ENCODE results near the gene EPB41L4A. TPM values are rescaled to one million over a fixed set of nuclear protein-coding genes. Genes with fewer than 3 reads are reported as not detected.

EPB41L4A gene
- total and polyA plus RNA-seq, 9 donors, result 2.7 to 12.3 (median 7.9) TPM

DNA sequence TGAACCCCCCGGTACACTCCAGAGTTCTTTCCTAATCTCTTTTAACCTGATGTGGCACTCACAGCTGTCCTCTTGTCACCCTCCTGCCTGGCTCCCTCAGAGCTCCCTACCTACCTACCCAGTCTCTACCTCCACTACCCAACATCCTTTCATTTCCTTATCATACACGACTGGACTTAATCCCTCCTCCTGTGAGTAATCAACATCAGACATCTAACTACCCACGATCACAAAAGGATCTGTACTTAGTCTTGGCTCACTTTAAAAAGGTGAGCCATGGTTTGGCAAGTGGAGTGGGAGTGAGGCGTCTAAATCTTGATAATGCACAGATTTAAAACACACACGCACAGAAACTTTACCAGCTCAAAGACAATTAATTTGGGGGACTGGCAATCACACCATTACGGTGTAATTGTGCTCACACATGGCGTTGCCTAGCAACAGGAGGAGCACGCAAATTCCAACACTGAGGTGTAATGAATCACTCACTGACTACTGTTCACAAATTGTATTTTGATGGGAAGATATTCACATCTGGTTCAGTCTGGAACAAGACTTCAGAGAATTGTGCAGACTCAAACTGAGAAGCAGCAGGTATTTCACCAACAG lies 235.9 kb downstream of the EPB41L4A start:
- DNase-seq, result no peak
- H3K27ac ChIP-seq, result no peak overlapping the region
- H3K36me3 ChIP-seq, result no peaks in the 10 kb centered on the region
- intact Hi-C loops (cut with DNase I), result no loop called here
- no peaks in the 10 kb centered on the region for H3K9me3 ChIP-seq
- TF ChIP-seq POLR2A (IDR thresholded peaks at IDR 0.05) (no peak), EP300 (IDR thresholded peaks at IDR 0.05) (no peak)
- TF ChIP-seq, protein P1, sequence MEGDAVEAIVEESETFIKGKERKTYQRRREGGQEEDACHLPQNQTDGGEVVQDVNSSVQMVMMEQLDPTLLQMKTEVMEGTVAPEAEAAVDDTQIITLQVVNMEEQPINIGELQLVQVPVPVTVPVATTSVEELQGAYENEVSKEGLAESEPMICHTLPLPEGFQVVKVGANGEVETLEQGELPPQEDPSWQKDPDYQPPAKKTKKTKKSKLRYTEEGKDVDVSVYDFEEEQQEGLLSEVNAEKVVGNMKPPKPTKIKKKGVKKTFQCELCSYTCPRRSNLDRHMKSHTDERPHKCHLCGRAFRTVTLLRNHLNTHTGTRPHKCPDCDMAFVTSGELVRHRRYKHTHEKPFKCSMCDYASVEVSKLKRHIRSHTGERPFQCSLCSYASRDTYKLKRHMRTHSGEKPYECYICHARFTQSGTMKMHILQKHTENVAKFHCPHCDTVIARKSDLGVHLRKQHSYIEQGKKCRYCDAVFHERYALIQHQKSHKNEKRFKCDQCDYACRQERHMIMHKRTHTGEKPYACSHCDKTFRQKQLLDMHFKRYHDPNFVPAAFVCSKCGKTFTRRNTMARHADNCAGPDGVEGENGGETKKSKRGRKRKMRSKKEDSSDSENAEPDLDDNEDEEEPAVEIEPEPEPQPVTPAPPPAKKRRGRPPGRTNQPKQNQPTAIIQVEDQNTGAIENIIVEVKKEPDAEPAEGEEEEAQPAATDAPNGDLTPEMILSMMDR (IDR thresholded peaks at IDR 0.05), result no peak
- H3K27me3 ChIP-seq, result no peaks in the 10 kb centered on the region
- H3K4me1 ChIP-seq (ENCODE audit: insufficient read depth), result no peaks in the 10 kb centered on the region
- 58 to 61% (median 58%) methylated on average over 8 of the region's 8 CpGs for WGBS, 3 donors
- H3K4me3 ChIP-seq, result no peak overlapping the region

DNA sequence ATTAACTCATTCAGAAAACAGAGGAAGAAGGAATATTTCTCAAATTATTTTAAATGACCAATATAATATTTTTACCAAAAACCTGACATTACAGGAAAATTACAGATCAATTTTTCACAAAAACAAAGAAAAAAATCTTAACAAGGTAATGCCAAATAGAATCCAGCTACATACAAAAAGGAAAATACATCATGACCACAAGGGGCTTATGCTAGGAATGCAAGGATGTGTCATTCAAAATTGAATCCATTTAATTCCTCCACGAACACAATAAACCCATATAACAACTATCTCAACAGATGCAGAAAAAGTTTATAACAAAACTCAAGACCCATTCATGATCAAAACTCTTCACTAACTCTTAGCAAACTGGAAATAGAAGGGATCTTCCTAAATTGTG lies 239.8 kb downstream of the EPB41L4A start:
- Histone ChIP-seq H3K27me3 (no peaks in the 10 kb centered on the region), H3K36me3 (no peaks in the 10 kb centered on the region), H3K4me3 (no peak overlapping the region), H3K4me1 (ENCODE audit: insufficient read depth) (no peaks in the 10 kb centered on the region), H3K9me3 (no peaks in the 10 kb centered on the region), H3K27ac (no peak overlapping the region)
- intact Hi-C loops (cut with DNase I), result loop anchor here (10.0 kb wide), 2 partner anchors 236 to 246 kb away; partner anchors contain the start of gene EPB41L4A (in 3 of the 4)
- no peak for DNase-seq
- 79 to 98% (median 83%) methylated on average over 1 of the region's 1 CpG for WGBS, 3 donors
- TF ChIP-seq, protein P1 (IDR thresholded peaks at IDR 0.05), result no peak
- no peak for TF ChIP-seq POLR2A (IDR thresholded peaks at IDR 0.05)
- TF ChIP-seq EP300 (IDR thresholded peaks at IDR 0.05), result no peak

DNA sequence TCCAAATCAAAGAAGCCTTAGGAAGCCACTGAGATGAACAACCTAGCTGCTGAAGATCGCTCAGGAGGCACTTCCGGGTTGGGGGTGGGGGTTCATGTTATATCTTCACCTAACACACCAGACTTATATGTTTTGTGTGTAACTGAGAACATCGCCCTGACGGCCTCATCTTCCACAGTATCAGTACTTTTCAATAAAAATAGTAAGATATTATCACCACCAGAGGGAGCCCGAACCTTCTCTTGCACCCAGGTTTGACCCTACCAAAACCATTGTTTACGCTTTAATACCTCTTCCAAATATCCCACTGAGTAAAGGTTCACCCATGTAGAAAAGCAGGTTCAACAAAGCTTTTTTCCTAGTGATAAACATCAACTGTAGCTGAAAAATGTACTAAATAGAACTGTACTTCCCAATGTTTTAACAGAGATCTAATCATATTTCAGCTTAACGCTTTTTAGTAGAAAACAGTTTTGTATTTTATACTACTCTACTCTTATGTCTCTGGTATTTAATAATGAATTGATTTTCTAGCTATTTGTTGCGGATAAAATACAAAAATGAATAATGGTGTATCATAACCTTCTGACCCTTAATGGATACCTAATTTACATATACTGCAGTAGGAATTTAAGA lies 244.0 kb downstream of the EPB41L4A start:
- intact Hi-C loops (cut with DNase I), result loop anchor here (10.0 kb wide), 2 partner anchors 240 to 250 kb away; partner anchors contain the start of gene EPB41L4A (in 3 of the 4)
- WGBS, 3 donors, result 39 to 54% (median 50%) methylated on average over 8 of the region's 8 CpGs
- Histone ChIP-seq H3K36me3 (no peaks in the 10 kb centered on the region), H3K27me3 (no peaks in the 10 kb centered on the region), H3K27ac (no peak overlapping the region), H3K4me3 (no peak overlapping the region), H3K4me1 (ENCODE audit: insufficient read depth) (no peaks in the 10 kb centered on the region), H3K9me3 (no peaks in the 10 kb centered on the region)
- no peak for DNase-seq
- TF ChIP-seq, protein P1 (IDR thresholded peaks at IDR 0.05), result peak in 2 of 3 donors; percentile 14 to 28
- TF ChIP-seq POLR2A (IDR thresholded peaks at IDR 0.05), result no peak
- no peak for TF ChIP-seq EP300 (IDR thresholded peaks at IDR 0.05)

DNA sequence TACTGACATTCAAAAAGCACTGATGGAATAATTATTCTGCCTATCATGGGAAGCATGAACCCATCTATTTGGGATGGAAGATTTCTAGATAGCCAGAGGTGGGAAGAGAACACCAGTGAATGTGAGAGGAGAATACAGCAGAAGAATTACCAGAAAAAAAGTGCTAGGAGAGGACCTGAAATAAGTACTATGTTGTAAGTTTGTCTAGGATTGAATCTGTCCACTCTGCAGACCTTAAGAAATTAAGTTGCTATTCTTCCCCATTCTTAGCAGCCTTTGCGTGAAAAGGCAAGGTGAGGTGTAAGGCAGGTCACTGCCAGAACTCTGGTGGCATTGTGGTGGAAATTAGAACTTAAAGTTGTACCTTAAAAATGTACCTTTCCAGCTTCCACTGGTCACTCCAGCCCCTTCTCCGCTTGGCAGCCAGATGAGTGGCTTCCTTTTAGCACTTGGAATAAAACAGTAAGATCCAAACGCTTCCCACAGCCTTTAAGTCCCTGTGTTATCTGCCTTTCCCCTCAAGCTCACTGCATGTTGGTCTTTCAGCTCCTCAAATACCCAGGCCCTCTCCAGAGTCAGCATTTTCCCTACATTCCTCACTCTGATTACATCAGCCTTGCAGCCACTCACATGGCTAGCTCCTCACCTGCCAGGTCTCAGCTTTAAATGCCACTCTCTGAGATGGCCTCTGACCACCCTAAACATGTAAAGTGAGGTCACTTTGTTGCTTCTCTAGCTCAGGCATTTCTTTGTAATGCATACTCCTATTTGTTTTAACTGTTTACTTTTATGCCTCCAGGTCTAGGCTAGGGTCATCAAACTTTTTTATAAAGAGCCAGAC lies 253.0 kb downstream of the EPB41L4A start:
- Histone ChIP-seq H3K27me3 (no peaks in the 10 kb centered on the region), H3K9me3 (no peaks in the 10 kb centered on the region), H3K4me1 (ENCODE audit: insufficient read depth) (no peaks in the 10 kb centered on the region), H3K36me3 (no peaks in the 10 kb centered on the region), H3K4me3 (no peak overlapping the region), H3K27ac (no peak overlapping the region)
- no peak for DNase-seq
- 70 to 76% (median 72%) methylated on average over 3 of the region's 3 CpGs for WGBS, 3 donors
- intact Hi-C loops (cut with DNase I), result no loop called here
- TF ChIP-seq, protein P1 (IDR thresholded peaks at IDR 0.05), result no peak
- TF ChIP-seq EP300 (IDR thresholded peaks at IDR 0.05) (no peak), POLR2A (IDR thresholded peaks at IDR 0.05) (no peak)

Data from ovary (tissue), 9 donors.